ENCODE measurements around the gene RBFOX2.
"Not testable (repeated sequence)": the region's sequence is repeated elsewhere in the genome, so short reads cannot be mapped to it uniquely, and the experiment has no call there.

The RBFOX2 gene

DNA sequence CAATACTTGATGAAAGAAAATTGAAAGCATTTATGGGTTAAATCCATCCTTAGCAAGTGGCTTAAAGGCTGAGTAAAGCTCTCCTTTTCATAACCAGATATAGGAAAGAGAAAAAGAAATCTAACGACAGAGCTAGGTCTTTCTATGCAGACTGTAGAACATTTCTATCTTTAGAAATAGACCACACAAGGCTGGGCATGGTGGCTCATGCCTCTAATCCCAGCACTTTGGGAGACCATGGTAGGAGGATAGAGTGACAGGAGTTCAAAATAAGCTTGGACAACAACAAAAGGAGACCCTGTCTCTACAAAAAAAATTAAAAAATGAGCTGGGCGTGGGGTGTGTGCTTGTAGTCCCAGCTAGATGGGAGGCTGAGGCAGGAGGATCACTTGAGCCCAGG, 220.2 kb downstream of the RBFOX2 start:
- no peak overlapping the region for H3K4me3 ChIP-seq (ENCODE audit: low read length)
- no peaks in the 10 kb centered on the region for H3K4me1 ChIP-seq (ENCODE audit: control insufficient read depth, insufficient read depth, low read length)
- no peak overlapping the region for H3K9ac ChIP-seq (ENCODE audit: low read length)
- no peaks in the 10 kb centered on the region for H3K27me3 ChIP-seq (ENCODE audit: control insufficient read depth, insufficient read depth, low read length)
- peaks cover 5% of the 10 kb centered on the region for H3K36me3 ChIP-seq (ENCODE audit: control insufficient read depth, insufficient read depth, low read length)
- H3K27ac ChIP-seq (ENCODE audit: low read depth, low read length), result no peak overlapping the region

DNA sequence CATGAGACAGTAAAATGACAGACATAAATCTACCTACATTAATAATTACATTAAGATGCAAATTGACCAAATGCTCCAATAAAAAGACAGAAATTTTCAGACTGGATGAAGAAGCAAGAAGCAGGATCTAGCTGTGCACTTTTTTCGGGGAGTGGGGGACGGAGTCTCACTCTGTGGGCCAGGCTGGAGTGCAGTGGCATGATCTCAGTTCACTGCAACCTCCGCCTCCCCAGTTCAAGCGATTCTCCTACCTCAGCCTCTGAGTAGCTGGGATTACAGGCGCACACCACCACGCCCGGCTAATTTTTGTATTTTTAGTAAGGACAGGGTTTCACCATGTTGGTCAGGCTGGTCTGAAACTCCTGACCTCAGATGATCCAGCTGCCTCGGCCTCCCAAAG, 222.0 kb downstream of the RBFOX2 start:
- not testable (repeated sequence) for H3K36me3 ChIP-seq (ENCODE audit: control insufficient read depth, insufficient read depth, low read length); H3K4me3 ChIP-seq (ENCODE audit: low read length); H3K27ac ChIP-seq (ENCODE audit: low read depth, low read length); H3K27me3 ChIP-seq (ENCODE audit: control insufficient read depth, insufficient read depth, low read length); H3K9ac ChIP-seq (ENCODE audit: low read length); H3K4me1 ChIP-seq (ENCODE audit: control insufficient read depth, insufficient read depth, low read length)

DNA sequence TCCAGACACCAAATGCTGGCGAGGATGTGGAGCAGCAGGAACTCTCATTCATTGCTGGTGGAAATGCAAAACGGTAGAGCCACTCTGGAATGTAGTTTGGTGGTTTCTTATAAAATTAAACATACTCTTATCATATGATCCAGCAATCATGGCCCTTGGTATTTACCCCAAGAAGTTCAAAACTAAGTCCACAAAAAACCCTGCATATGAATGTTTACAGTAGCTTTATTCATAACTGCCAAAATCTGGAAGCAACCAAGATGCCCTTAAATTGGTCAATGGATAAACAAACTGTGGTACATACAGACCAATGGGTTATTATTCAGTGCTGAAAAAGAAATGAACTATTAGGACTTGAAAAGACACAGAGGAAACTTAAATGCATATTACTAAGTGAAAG, 223.2 kb downstream of the RBFOX2 start:
- H3K9ac ChIP-seq (ENCODE audit: low read length), result no peak overlapping the region
- no peaks in the 10 kb centered on the region for H3K27me3 ChIP-seq (ENCODE audit: control insufficient read depth, insufficient read depth, low read length)
- H3K4me3 ChIP-seq (ENCODE audit: low read length), result no peak overlapping the region
- no peaks in the 10 kb centered on the region for H3K4me1 ChIP-seq (ENCODE audit: control insufficient read depth, insufficient read depth, low read length)
- no peak overlapping the region for H3K27ac ChIP-seq (ENCODE audit: low read depth, low read length)
- H3K36me3 ChIP-seq (ENCODE audit: control insufficient read depth, insufficient read depth, low read length), result peaks cover 5% of the 10 kb centered on the region

DNA sequence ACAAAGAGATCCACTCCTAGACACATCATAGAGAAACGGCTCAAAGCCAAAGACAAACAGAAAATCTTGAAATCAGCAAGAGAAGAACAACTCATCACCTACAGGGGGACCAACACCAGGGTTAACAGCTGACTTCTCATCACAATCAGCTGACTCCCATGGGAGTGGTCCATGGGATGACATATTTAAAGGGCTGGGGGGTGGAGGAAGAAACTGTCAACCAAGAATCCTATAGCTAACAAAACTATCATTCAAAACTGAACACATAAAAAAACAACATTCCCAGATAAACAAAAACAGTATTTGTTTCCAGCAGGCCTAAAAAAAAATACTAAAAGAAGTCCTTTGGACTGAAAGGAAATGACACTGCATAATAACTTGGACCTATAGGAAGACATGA, 224.2 kb downstream of the RBFOX2 start:
- Histone ChIP-seq H3K27me3 (ENCODE audit: control insufficient read depth, insufficient read depth, low read length) (no peaks in the 10 kb centered on the region), H3K4me1 (ENCODE audit: control insufficient read depth, insufficient read depth, low read length) (no peaks in the 10 kb centered on the region), H3K36me3 (ENCODE audit: control insufficient read depth, insufficient read depth, low read length) (peaks cover 5% of the 10 kb centered on the region), H3K9ac (ENCODE audit: low read length) (no peak overlapping the region), H3K27ac (ENCODE audit: low read depth, low read length) (no peak overlapping the region), H3K4me3 (ENCODE audit: low read length) (no peak overlapping the region)

DNA sequence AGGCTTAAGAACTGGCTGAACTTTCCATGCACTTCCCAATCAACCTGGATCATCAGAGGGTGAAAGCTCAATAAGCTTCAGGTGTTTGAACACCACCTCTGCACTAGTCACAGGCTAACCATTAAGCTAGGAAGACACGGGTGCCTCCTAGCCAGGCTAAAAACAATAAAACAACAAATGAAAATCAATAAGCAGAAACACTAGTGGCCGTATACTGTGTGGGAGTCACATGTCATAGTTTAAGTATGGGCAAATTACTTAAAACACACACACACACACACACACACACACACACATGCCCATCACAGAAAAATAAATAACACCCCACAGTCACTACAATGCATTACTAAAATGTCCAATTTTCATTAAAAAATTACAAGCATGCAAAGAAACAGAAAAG, 225.7 kb downstream of the RBFOX2 start:
- no peak overlapping the region for H3K27ac ChIP-seq (ENCODE audit: low read depth, low read length)
- no peak overlapping the region for H3K9ac ChIP-seq (ENCODE audit: low read length)
- H3K36me3 ChIP-seq (ENCODE audit: control insufficient read depth, insufficient read depth, low read length), result peaks cover 2% of the 10 kb centered on the region
- H3K27me3 ChIP-seq (ENCODE audit: control insufficient read depth, insufficient read depth, low read length), result no peaks in the 10 kb centered on the region
- no peak overlapping the region for H3K4me3 ChIP-seq (ENCODE audit: low read length)
- H3K4me1 ChIP-seq (ENCODE audit: control insufficient read depth, insufficient read depth, low read length), result no peaks in the 10 kb centered on the region

DNA sequence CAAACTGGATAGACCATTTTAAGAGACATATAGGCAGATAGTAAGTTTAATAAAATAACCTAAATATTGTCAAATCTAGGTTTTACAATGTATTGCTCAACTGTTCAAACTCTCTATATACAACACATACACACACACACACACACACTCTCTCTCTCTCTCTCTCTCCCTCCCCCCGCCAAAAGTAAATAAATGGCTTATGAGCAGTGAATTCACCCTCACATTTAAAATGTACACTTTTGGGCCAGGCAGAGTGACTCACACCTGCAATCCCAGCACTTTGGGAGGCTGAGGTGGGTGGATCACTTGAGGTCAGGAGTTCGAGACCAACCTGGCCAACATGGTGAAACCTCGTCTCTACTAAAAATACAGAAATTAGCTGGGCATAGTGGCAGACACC, 227.3 kb downstream of the RBFOX2 start:
- not testable (repeated sequence) for H3K27me3 ChIP-seq (ENCODE audit: control insufficient read depth, insufficient read depth, low read length); H3K36me3 ChIP-seq (ENCODE audit: control insufficient read depth, insufficient read depth, low read length); H3K4me3 ChIP-seq (ENCODE audit: low read length); H3K27ac ChIP-seq (ENCODE audit: low read depth, low read length); H3K9ac ChIP-seq (ENCODE audit: low read length); H3K4me1 ChIP-seq (ENCODE audit: control insufficient read depth, insufficient read depth, low read length)

DNA sequence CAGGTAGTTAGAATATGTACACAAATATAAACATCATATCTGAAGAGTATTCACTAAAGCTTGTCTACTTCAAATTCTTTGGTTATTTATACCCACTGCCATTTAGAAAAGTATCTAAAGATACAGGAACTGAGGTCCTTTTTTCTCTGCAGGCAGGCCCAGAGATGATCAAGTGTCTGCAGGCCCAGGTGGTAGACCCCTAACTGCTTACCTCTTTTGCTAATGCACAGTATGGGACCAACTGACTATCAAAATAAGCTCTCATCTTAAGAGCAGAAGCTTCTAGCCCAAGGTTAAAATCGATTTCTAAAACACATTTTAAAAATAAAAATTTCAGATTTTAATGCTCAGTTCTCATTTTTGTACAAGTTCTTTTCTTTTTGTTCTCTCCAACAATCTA, 229.5 kb downstream of the RBFOX2 start:
- H3K27me3 ChIP-seq (ENCODE audit: control insufficient read depth, insufficient read depth, low read length), result no peaks in the 10 kb centered on the region
- H3K9ac ChIP-seq (ENCODE audit: low read length), result no peak overlapping the region
- H3K36me3 ChIP-seq (ENCODE audit: control insufficient read depth, insufficient read depth, low read length), result no peaks in the 10 kb centered on the region
- no peak overlapping the region for H3K27ac ChIP-seq (ENCODE audit: low read depth, low read length)
- H3K4me3 ChIP-seq (ENCODE audit: low read length), result no peak overlapping the region
- H3K4me1 ChIP-seq (ENCODE audit: control insufficient read depth, insufficient read depth, low read length), result no peaks in the 10 kb centered on the region

DNA sequence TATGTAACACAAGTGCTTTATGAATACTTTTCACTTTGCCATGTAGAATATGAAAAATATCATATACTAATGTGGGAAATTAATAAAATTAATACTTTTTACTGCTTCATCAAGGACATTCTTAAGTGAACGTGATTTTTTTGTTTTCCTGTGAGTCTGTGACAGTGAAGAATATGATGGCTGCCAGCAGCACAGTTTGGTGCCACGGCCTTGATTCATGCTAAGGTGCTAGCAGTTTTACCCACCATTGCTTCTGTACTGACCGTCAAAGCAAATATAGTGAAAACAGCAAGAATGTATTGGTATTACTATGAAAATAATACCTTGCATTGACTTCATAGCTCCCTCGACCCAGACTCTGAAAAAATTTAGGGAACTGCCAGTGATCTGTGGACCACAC, 231.2 kb downstream of the RBFOX2 start:
- H3K36me3 ChIP-seq (ENCODE audit: control insufficient read depth, insufficient read depth, low read length), result no peaks in the 10 kb centered on the region
- no peak overlapping the region for H3K9ac ChIP-seq (ENCODE audit: low read length)

DNA sequence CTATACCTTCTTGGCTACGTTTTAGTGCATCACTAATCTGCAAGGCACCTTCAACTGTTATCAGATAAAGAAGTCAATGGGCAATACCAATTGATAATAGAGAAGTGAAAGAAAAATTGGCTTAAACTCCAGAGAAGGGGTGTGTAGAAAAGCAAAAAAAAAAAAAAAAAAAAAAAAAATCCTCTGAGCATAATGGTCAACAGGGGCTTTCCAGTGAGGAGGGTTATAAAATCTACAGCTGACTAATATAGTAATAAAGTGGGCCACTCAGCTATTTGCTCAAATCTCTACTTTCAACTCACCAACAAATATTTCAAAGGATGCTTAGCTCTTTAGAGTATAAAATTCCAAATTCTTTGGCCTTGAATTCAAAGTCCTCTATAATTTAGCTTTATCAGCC, 233.1 kb downstream of the RBFOX2 start:
- Histone ChIP-seq H3K4me3 (ENCODE audit: low read length) (no peak overlapping the region), H3K4me1 (ENCODE audit: control insufficient read depth, insufficient read depth, low read length) (no peaks in the 10 kb centered on the region), H3K27ac (ENCODE audit: low read depth, low read length) (no peak overlapping the region), H3K27me3 (ENCODE audit: control insufficient read depth, insufficient read depth, low read length) (no peaks in the 10 kb centered on the region), H3K36me3 (ENCODE audit: control insufficient read depth, insufficient read depth, low read length) (no peaks in the 10 kb centered on the region), H3K9ac (ENCODE audit: low read length) (no peak overlapping the region)

More for the DNA sequence above, 231.2 kb downstream of the RBFOX2 start:
- Histone ChIP-seq H3K27ac (ENCODE audit: low read depth, low read length) (no peak overlapping the region), H3K27me3 (ENCODE audit: control insufficient read depth, insufficient read depth, low read length) (no peaks in the 10 kb centered on the region), H3K4me1 (ENCODE audit: control insufficient read depth, insufficient read depth, low read length) (no peaks in the 10 kb centered on the region), H3K4me3 (ENCODE audit: low read length) (no peak overlapping the region)

DNA sequence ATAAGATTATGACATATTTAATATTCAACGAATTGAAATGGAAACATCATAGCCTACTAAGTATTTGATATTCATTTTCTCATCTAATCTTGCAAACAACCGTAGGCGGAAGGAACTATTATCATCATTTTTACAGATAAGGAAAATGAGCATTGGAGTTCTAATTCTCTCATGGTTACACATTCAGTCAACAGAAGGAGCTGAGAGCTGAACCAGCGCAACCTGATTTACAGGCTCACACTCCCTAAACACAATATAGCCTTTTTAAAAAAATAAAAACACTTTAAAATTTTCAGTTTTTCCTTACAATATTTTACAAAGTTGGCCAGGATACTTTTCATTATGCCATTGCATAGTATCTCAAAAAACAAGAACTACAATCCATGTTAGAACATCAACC, 236.1 kb downstream of the RBFOX2 start:
- Histone ChIP-seq H3K4me1 (ENCODE audit: control insufficient read depth, insufficient read depth, low read length) (no peaks in the 10 kb centered on the region), H3K4me3 (ENCODE audit: low read length) (no peak overlapping the region), H3K36me3 (ENCODE audit: control insufficient read depth, insufficient read depth, low read length) (no peaks in the 10 kb centered on the region), H3K9ac (ENCODE audit: low read length) (no peak overlapping the region), H3K27me3 (ENCODE audit: control insufficient read depth, insufficient read depth, low read length) (no peaks in the 10 kb centered on the region), H3K27ac (ENCODE audit: low read depth, low read length) (no peak overlapping the region)

DNA sequence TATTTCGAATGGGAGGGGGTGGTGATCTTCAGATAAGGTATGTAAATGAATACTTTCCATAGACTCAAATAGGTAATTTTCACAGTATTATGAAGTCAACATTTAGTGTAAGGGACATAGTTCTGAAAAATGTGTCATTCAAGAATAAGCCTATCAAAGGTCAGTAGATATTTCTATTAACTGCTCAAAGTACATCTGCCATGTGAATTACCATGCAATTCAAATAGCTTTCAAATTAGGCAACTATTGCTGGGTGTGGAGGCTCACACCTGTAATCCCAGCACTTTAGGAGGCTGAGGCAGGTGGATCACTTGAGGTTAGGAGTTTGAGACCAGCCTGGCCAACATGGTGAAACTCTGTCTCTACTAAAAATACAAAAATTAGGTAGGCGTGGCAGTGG, 236.8 kb downstream of the RBFOX2 start:
- not testable (repeated sequence) for H3K36me3 ChIP-seq (ENCODE audit: control insufficient read depth, insufficient read depth, low read length); H3K27ac ChIP-seq (ENCODE audit: low read depth, low read length); H3K9ac ChIP-seq (ENCODE audit: low read length); H3K4me3 ChIP-seq (ENCODE audit: low read length); H3K4me1 ChIP-seq (ENCODE audit: control insufficient read depth, insufficient read depth, low read length); H3K27me3 ChIP-seq (ENCODE audit: control insufficient read depth, insufficient read depth, low read length)

DNA sequence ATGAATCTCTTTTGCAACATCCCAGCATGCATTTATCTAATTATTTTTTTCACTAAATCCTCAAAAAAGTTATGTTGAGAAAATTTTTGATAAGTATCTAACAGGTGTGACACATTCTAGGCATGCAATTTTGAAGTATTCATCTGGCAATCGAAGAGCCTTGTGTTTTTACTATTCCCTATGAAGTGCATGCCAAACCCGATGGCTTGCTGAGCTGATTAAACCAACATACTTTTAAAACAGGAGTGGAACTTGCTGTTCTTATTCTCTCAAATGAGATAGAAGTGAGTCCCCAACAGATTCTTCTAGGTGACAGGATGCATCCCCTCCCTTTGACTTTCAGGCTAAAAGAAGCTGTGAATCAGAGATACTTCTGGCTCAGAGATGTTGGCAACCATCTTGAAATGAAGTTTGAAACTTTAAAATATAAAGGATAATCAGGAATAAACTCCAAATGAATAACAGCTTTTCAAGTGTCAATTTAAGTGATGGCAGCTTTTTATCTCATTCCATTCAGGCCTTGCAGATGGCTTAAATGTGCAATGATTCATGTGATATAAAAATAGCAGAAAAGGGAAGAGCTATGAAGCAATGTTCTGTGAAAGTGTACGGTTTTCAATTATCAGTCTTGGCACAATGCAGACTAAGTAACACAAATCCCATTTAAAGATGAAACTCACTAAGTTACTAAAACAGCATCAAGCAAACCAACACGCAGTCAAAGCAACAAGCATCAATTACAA, 243.3 kb downstream of the RBFOX2 start:
- H3K27ac ChIP-seq (ENCODE audit: low read depth, low read length), result no peak overlapping the region
- peaks cover 10% of the 10 kb centered on the region for H3K4me1 ChIP-seq (ENCODE audit: control insufficient read depth, insufficient read depth, low read length)

DNA sequence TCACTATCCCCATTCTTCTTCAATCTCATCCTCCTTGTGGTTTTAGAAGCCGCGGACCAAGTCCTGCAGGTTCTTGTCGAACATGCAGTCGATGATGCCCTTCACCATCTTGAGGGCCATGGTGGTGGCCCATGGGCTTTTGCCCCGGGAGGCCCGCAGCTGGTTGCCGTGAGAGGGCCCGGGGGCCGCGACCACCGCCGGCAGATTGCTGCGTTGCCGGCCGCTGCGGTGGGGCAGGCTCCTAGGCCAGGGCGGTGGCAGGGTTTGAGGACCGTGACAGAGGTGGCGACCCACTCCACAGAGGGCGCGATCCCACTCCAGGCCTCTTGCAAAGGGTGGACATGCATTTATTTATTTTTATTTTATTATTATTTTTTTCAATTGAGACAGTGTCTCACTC, 244.0 kb downstream of the RBFOX2 start:
- no peak overlapping the region for H3K4me3 ChIP-seq (ENCODE audit: low read length)
- no peak overlapping the region for H3K27ac ChIP-seq (ENCODE audit: low read depth, low read length)
- peaks cover 10% of the 10 kb centered on the region for H3K4me1 ChIP-seq (ENCODE audit: control insufficient read depth, insufficient read depth, low read length)
- H3K36me3 ChIP-seq (ENCODE audit: control insufficient read depth, insufficient read depth, low read length), result no peaks in the 10 kb centered on the region
- H3K27me3 ChIP-seq (ENCODE audit: control insufficient read depth, insufficient read depth, low read length), result no peaks in the 10 kb centered on the region
- H3K9ac ChIP-seq (ENCODE audit: low read length), result no peak overlapping the region

More for the DNA sequence above, 243.3 kb downstream of the RBFOX2 start:
- no peak overlapping the region for H3K9ac ChIP-seq (ENCODE audit: low read length)
- H3K4me3 ChIP-seq (ENCODE audit: low read length), result no peak overlapping the region
- H3K27me3 ChIP-seq (ENCODE audit: control insufficient read depth, insufficient read depth, low read length), result no peaks in the 10 kb centered on the region
- no peaks in the 10 kb centered on the region for H3K36me3 ChIP-seq (ENCODE audit: control insufficient read depth, insufficient read depth, low read length)
